GM12875 (cell line): ENCODE data around the gene TRIM56.

Experiments
- H3K4me3 ChIP-seq: one replicate; pipeline ENCODE4 v1.5.1; 2011; ENCODE audit warnings: low read depth, low read length, control low read depth
- CTCF ChIP-seq: IDR thresholded peaks from 2 replicates; pipeline ENCODE4 v1.5.1; 2011; ENCODE audit warnings: low read depth, mild to moderate bottlenecking, control low read depth, inconsistent platforms, low read length, moderate library complexity, borderline replicate concordance; ENCODE audit not compliant: insufficient read depth

The TRIM56 gene

DNA sequence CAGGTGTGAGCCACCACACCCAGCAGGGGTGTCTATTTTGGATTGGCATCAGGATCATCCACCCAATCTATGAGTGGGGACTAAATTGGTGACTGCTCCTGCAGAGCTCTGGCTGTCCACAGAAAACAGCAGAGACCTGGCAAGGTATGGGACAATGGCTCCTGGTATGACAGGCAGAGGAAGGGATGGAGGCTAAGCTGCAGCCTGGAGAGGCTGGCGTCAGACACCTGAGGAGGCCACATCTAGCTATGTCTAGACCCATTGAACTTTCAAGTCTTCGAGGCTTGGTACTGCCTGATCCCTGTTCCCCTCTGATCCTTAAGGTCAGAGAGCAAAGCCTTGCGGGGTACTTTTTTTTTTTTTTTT lies 38.4 kb downstream of the TRIM56 start:
- TF ChIP-seq CTCF = no peak
- no peak overlapping the region for H3K4me3 ChIP-seq

DNA sequence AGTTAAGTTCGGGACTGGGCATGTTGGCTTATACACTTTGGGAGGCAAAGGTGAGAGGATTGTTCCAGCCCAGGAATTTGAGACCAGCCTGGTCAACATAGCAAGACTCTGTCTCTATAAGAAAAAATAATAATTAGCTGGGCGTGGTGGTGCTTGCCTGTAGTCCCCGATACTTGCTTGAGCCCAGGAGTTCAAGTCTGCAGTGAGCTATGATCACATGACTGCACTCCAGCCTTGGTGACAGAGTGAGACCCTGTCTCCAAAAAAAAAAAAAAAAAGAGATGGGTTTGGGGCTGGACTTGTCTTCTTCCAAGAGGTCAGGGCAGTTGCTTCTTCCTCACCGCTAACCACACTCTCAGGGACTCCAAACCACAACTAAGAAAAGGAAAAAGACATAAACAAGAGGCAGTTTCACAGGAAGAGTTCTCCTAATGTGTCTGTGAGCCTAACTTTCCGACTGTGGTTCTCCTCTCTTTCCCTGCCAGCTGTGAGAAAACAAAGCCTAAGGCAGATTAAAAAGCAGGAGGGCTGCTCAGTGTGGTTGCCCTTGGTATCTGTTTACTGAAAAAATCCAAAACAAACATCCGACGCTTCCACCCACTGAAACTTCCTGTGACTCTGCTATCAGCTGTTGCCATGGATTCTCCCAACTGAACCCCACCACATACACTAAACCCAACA lies 39.2 kb downstream of the TRIM56 start:
- TF ChIP-seq CTCF = no peak
- H3K4me3 ChIP-seq = no peak overlapping the region

DNA sequence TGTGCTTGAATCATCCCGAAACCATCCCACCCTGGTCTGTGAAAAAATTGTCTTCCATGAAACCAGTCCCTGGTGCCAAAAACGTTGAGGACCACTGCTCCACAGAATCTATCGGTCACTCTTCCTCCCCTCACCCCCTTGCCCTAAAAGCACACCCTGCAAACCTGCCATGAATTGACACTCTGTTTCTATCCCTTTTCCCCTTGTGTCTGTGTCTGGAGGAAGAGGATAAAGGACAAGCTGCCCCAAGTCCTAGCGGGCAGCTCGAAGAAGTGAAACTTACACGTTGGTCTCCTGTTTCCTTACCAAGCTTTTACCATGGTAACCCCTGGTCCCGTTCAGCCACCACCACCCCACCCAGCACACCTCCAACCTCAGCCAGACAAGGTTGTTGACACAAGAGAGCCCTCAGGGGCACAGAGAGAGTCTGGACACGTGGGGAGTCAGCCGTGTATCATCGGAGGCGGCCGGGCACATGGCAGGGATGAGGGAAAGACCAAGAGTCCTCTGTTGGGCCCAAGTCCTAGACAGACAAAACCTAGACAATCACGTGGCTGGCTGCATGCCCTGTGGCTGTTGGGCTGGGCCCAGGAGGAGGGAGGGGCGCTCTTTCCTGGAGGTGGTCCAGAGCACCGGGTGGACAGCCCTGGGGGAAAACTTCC lies 40.8 kb downstream of the TRIM56 start:
- no peak for TF ChIP-seq CTCF
- no peak overlapping the region for H3K4me3 ChIP-seq

DNA sequence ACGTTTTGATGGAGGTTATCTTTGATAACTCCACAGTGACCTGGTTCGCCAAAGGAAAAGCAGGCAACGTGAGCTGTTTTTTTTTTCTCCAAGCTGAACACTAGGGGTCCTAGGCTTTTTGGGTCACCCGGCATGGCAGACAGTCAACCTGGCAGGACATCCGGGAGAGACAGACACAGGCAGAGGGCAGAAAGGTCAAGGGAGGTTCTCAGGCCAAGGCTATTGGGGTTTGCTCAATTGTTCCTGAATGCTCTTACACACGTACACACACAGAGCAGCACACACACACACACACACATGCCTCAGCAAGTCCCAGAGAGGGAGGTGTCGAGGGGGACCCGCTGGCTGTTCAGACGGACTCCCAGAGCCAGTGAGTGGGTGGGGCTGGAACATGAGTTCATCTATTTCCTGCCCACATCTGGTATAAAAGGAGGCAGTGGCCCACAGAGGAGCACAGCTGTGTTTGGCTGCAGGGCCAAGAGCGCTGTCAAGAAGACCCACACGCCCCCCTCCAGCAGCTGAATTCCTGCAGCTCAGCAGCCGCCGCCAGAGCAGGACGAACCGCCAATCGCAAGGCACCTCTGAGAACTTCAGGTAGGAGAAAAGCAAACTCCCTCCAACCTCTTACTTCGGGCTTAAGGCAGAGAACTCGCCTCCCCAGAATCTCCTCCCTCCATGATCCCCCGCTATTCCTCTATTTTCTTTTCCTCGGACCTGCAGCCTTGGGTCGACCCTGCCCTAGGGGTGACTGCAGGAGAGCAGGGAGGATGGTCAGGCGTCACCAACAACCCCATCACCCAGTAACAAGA lies 41.6 kb downstream of the TRIM56 start, which contains the start of gene SERPINE1:
Gene SERPINE1, plus strand, starts transcription at position 454 of the 809 bp plus-strand sequence. CDS start 1,290 bp downstream, outside the sequence.
- H3K4me3 ChIP-seq = no peak within 1 kb of the TSS
- peak; percentile 28; the same call in 1 of the 2 replicates for TF ChIP-seq CTCF

GRCh38 chr7:101127460-101128039 lies 42.3 kb downstream of the TRIM56 start:
- no peak for TF ChIP-seq CTCF
- no peak overlapping the region for H3K4me3 ChIP-seq

GRCh38 chr7:101128040-101128834 lies 43.0 kb downstream of the TRIM56 start:
- no peak for TF ChIP-seq CTCF
- H3K4me3 ChIP-seq = no peak overlapping the region
